RPMI8226 (cell line): ENCODE measurements around the gene NRL.
A peak's percentile ranks its signal among the peaks of the same experiment; 100 is the strongest.

Source experiments
- DNase-seq: peaks from one replicate; pipeline ENCODE4 v3.0.0-alpha.2; 2015

NRL gene

GRCh38 chr14:24114532-24115421 is at the start of gene NRL, which contains the start of gene DCAF11:
TSS of gene NRL (minus strand) at chr14:24114949. CDS start at chr14:24082848, 32,101 bp downstream.
TSS of gene DCAF11 (plus strand) at chr14:24114777. CDS start at chr14:24115595, 818 bp downstream.
- DNase-seq = peak; percentile 96

- no peak for DNase-seq
Measured at GRCh38 chr14:24162093-24162492, 47.3 kb upstream of the NRL start.

GRCh38 chr14:24160850-24161804 is 46.4 kb upstream of the NRL start, which contains the start of gene IRF9:
TSS of gene IRF9 (plus strand) at chr14:24161265. CDS start at chr14:24162145, 880 bp downstream.
- peak; percentile 93 for DNase-seq

- no peak for DNase-seq
Measured at GRCh38 chr14:24160499-24160849, 45.7 kb upstream of the NRL start.

GRCh38 chr14:24159777-24160498 is 45.2 kb upstream of the NRL start:
- no peak for DNase-seq

- DNase-seq = no peak
Measured at GRCh38 chr14:24157331-24157730, 42.6 kb upstream of the NRL start.

- no peak for DNase-seq
Measured at GRCh38 chr14:24156840-24157239, 42.1 kb upstream of the NRL start.

GRCh38 chr14:24155100-24155499 is 40.4 kb upstream of the NRL start:
- no peak for DNase-seq

GRCh38 chr14:24151404-24152080 is 36.8 kb upstream of the NRL start:
- no peak for DNase-seq

GRCh38 chr14:24150993-24151392 is 36.2 kb upstream of the NRL start:
- no peak for DNase-seq

- no peak for DNase-seq
Measured at GRCh38 chr14:24150567-24150966, 35.8 kb upstream of the NRL start.

GRCh38 chr14:24150061-24150460 is 35.3 kb upstream of the NRL start:
- DNase-seq = no peak

GRCh38 chr14:24149302-24149969 is 34.7 kb upstream of the NRL start:
- DNase-seq = no peak

GRCh38 chr14:24147761-24148428 is 33.1 kb upstream of the NRL start:
- DNase-seq = no peak

- DNase-seq = peak; percentile 97
Measured at GRCh38 chr14:24146978-24147760, 32.4 kb upstream of the NRL start, which contains the start of gene RNF31. TSS of gene RNF31 (plus strand) at chr14:24147498. CDS start at chr14:24147699, 201 bp downstream.

GRCh38 chr14:24146453-24146977 is 31.8 kb upstream of the NRL start, which contains the start of gene PSME2:
TSS of gene PSME2 (minus strand) at chr14:24146610. CDS start at chr14:24146581, 29 bp downstream.
- peak; percentile 91 for DNase-seq

GRCh38 chr14:24145690-24146452 is 31.1 kb upstream of the NRL start:
- no peak for DNase-seq

- DNase-seq = no peak
Measured at GRCh38 chr14:24145219-24145618, 30.5 kb upstream of the NRL start.

- no peak for DNase-seq
Measured at GRCh38 chr14:24144451-24144850, 29.7 kb upstream of the NRL start.
